Measurements from ENCODE around the gene FXYD7. TPM values are rescaled to one million over a fixed set of nuclear protein-coding genes. Genes with fewer than 3 reads are reported as not detected.

The FXYD7 gene
- total and polyA plus RNA-seq, 9 of the 15 experiments (the other 6 are each of a cell fraction or from before 2014, with no cell fraction given): 0.10 to 0.80 (median 0.31) TPM; not detected in 3

- TF ChIP-seq MYNN (IDR thresholded peaks at IDR 0.05): peak; percentile 20; the same call in 1 of the 2 replicates
- no peak for TF ChIP-seq MYNN (CRISPR knock-in tag; IDR thresholded peaks at IDR 0.05)
- no peak for TF ChIP-seq PTTG1 (tag; IDR thresholded peaks at IDR 0.05; ENCODE audit: low read depth)
- TF ChIP-seq ARNT (IDR thresholded peaks at IDR 0.05): no peak
- TF ChIP-seq, protein P1, sequence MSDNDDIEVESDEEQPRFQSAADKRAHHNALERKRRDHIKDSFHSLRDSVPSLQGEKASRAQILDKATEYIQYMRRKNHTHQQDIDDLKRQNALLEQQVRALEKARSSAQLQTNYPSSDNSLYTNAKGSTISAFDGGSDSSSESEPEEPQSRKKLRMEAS (CRISPR knock-in tag; IDR thresholded peaks at IDR 0.05): peak; percentile 63; the same call in 1 of the 2 replicates
- no peak; the same call in 1 of the 2 replicates for TF ChIP-seq PKNOX1 (IDR thresholded peaks at IDR 0.05)
- TF ChIP-seq NFYB (IDR thresholded peaks at IDR 0.05; ENCODE audit: extremely low read depth, insufficient read length): no peak
- peak; percentile 89 for TF ChIP-seq CEBPG (CRISPR knock-in tag; IDR thresholded peaks at IDR 0.05)
- peak; percentile 70 to 74 for TF ChIP-seq CEBPG (tag; conservative IDR thresholded peaks at IDR 0.05 in 1 of 2, IDR thresholded peaks at IDR 0.05 in 1 of 2)
These were observed 11.7 kb downstream of the FXYD7 start, which contains the start of gene FXYD5 (continued) for GRCh38 chr19:35154525-35155406.
